OCI-LY3 (cell line): Measurements from ENCODE around the gene DDX23.

Source experiments
- H2AFZ ChIP-seq: fragments of 200-600, 300-600 bp; shearing (Covaris generic); 2 replicates; pipeline ENCODE4 v1.6.0; 2014; ENCODE audit warnings: antibody characterized with exemption, low read depth, low read length
- H3K27ac ChIP-seq: fragments of 200-600, 300-600 bp; sonication (generic); 2 replicates; pipeline ENCODE4 v1.5.1; 2014; ENCODE audit warnings: mild to moderate bottlenecking, low read length, moderate library complexity, mixed read lengths
- H3K27me3 ChIP-seq: fragments of 200-600, 300-600 bp; sonication (generic); 2 replicates; pipeline ENCODE4 v1.6.1; 2014; ENCODE audit warnings: low read depth, low read length, mixed read lengths
- H3K36me3 ChIP-seq: fragments of 200-600, 300-600 bp; sonication (generic); replicated peaks from 2 replicates; pipeline ENCODE3; 2014; ENCODE audit warnings: low read depth, low read length, mixed read lengths
- H3K4me1 ChIP-seq: fragments of 300-600, 200-600 bp; sonication (generic); 2 replicates; pipeline ENCODE4 v1.6.1; 2014; ENCODE audit warnings: low read length, mixed read lengths
- H3K4me2 ChIP-seq: fragments of 200-600, 300-600 bp; sonication (generic); 2 replicates; pipeline ENCODE4 v1.6.1; 2014; ENCODE audit warnings: low read length, mixed read lengths
- H3K4me3 ChIP-seq: fragments of 300-600, 200-600 bp; sonication (generic); 2 replicates; pipeline ENCODE4 v1.5.1; 2014; ENCODE audit warnings: antibody characterized with exemption, mild to moderate bottlenecking, low read length, moderate library complexity
- H3K79me2 ChIP-seq: fragments of 300-600, 200-600 bp; shearing (Covaris generic); 2 replicates; pipeline ENCODE4 v1.6.1; 2014; ENCODE audit warnings: mild to moderate bottlenecking, low read length, mixed read lengths
- H3K9ac ChIP-seq: fragments of 300-600, 200-600 bp; shearing (Covaris generic); 2 replicates; pipeline ENCODE4 v1.6.0; 2014; ENCODE audit warnings: mild to moderate bottlenecking, low read length, moderate library complexity
- H3K9me3 ChIP-seq: fragments of 200-600, 300-600 bp; shearing (Covaris generic); 2 replicates; pipeline ENCODE4 v1.6.1; 2014; ENCODE audit warnings: low read length, mixed read lengths; ENCODE audit not compliant: insufficient read depth
- H4K20me1 ChIP-seq: fragments of 200-600, 300-600 bp; sonication (generic); 2 replicates; pipeline ENCODE4 v1.6.1; 2016; ENCODE audit warnings: low read length, mixed read lengths; ENCODE audit not compliant: insufficient read depth
- EZH2phosphoT487 ChIP-seq: fragments of 200-600 bp; shearing (Covaris generic); IDR thresholded peaks from 2 replicates; pipeline ENCODE4 v1.6.1; 2018; ENCODE audit warnings: antibody characterized with exemption, mixed run types, low read depth
- TF ChIP-seq, protein P1 (sequence below): fragments of 200-600, 300-600 bp; sonication (generic); IDR thresholded peaks from 2 replicates; pipeline ENCODE4 v1.5.1; 2014; ENCODE audit warnings: antibody characterized with exemption, low read length, low read depth

DDX23 gene

DNA sequence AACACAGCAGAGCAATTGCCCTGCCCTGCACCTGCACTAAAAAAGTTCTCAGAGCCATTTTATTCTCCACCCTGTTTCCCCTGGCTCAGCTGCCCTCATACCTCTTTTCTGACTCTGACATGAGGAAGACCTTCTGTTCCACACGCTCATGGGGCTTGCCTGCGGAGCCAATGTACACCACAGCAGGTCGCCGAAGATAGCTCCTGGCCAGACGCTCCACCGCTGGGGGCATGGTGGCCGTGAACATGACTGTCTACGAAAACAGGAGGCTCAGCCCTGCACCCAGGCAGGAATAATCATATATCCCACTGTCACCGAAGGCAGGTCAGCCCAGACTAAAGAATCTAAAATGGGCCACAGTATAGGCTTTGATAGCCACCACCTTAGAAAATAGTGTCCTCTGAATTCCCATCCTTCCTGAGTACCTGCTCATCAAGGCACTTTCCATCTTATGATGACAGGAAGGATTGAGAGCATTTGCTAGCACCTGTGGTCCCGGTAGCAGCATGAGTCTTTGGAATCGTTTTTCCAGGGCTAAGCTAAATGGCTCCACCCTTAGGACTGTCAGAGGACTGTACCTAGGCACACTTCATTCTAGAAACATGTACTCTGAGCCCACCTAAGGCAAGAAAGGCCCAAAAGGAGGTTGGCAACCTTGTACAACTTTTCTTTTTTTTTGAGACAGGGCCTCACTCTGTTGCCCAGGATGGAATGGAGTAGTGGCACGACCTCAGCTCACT is 19.5 kb downstream of the DDX23 start:
- Histone ChIP-seq H4K20me1 (peaks cover 9% of the 10 kb centered on the region), H3K4me3 (no peak overlapping the region), H3K27ac (no peak overlapping the region), H3K4me1 (no peaks in the 10 kb centered on the region), H2AFZ (no peak overlapping the region), H3K79me2 (no peaks in the 10 kb centered on the region), H3K36me3 (peaks cover 66% of the 10 kb centered on the region), H3K4me2 (no peak overlapping the region), H3K27me3 (no peaks in the 10 kb centered on the region), H3K9ac (no peak overlapping the region), H3K9me3 (no peaks in the 10 kb centered on the region)
- TF ChIP-seq, protein P1, sequence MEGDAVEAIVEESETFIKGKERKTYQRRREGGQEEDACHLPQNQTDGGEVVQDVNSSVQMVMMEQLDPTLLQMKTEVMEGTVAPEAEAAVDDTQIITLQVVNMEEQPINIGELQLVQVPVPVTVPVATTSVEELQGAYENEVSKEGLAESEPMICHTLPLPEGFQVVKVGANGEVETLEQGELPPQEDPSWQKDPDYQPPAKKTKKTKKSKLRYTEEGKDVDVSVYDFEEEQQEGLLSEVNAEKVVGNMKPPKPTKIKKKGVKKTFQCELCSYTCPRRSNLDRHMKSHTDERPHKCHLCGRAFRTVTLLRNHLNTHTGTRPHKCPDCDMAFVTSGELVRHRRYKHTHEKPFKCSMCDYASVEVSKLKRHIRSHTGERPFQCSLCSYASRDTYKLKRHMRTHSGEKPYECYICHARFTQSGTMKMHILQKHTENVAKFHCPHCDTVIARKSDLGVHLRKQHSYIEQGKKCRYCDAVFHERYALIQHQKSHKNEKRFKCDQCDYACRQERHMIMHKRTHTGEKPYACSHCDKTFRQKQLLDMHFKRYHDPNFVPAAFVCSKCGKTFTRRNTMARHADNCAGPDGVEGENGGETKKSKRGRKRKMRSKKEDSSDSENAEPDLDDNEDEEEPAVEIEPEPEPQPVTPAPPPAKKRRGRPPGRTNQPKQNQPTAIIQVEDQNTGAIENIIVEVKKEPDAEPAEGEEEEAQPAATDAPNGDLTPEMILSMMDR, result no peak
- no peak for TF ChIP-seq EZH2phosphoT487

DNA sequence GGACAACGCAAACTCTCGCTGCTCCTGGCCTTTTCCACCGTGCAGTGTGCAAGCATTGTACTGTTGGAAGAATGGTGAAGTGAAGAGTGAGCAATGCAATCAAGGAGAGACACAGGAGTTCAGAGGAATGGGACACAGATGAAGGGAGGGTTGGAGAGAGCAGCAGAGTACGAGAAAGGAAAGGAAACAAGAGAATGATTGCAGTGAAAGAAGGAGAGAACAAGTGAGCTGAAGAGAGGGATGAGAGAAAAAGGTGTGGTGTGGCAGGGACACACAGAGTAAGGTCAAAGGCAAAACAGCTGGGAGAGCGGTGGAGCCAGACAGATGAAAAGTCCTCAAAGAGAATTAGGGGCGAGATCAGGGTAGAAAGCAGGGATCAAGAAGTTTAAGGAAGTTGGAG is 20.7 kb downstream of the DDX23 start:
- Histone ChIP-seq H3K27me3 (no peaks in the 10 kb centered on the region), H2AFZ (no peak overlapping the region), H3K9ac (no peak overlapping the region), H3K4me2 (no peak overlapping the region), H3K4me1 (no peaks in the 10 kb centered on the region), H3K79me2 (no peaks in the 10 kb centered on the region), H3K4me3 (no peak overlapping the region), H3K36me3 (peaks cover 54% of the 10 kb centered on the region), H3K9me3 (no peaks in the 10 kb centered on the region), H4K20me1 (peaks cover 9% of the 10 kb centered on the region), H3K27ac (no peak overlapping the region)
- TF ChIP-seq EZH2phosphoT487, result no peak
- TF ChIP-seq, protein P1, result no peak

DNA sequence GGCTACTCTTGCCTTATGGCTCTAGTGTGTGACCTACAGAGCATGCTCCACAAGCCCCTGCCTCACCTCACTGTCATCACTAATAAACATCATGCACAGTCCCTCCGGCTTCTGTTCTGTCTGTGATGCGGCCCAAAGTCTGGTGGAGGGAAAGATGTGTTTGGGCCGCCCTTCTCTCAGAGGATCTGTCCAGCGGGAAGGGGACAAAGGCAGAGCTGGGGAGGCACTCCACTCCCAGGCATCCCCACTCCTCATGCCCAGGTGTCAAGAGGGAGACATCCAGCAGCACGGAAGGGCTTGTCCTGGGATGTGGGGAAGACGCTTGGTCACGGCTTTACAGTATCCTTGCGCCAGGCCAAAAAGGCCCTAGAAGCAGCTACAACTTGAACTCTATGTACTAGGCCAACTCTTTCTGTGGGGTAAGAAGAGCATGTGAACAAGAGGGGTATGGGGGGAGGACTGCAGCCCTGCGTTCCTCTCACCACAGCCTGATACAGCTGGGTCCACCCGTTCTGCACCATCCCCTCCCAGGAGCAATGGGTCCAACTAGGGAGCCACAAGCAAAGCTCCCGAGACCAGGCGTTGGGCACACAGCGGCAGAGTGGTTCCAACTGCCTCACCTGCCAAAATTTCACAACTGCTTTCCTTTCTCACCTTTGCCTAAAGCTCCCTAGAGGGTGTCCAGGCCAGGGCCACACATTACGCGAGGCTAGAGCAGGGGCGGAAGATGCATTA is 23.0 kb downstream of the DDX23 start:
- H3K27me3 ChIP-seq, result no peaks in the 10 kb centered on the region
- H3K79me2 ChIP-seq, result no peaks in the 10 kb centered on the region
- H3K4me3 ChIP-seq, result no peak overlapping the region
- H3K4me1 ChIP-seq, result peaks cover 6% of the 10 kb centered on the region
- H3K4me2 ChIP-seq, result no peak overlapping the region
- H2AFZ ChIP-seq, result no peak overlapping the region
- peaks cover 46% of the 10 kb centered on the region for H3K36me3 ChIP-seq
- TF ChIP-seq, protein P1, result no peak
- TF ChIP-seq EZH2phosphoT487, result no peak
- no peaks in the 10 kb centered on the region for H3K9me3 ChIP-seq
- no peak overlapping the region for H3K9ac ChIP-seq
- H4K20me1 ChIP-seq, result peaks cover 9% of the 10 kb centered on the region
- H3K27ac ChIP-seq, result no peak overlapping the region

DNA sequence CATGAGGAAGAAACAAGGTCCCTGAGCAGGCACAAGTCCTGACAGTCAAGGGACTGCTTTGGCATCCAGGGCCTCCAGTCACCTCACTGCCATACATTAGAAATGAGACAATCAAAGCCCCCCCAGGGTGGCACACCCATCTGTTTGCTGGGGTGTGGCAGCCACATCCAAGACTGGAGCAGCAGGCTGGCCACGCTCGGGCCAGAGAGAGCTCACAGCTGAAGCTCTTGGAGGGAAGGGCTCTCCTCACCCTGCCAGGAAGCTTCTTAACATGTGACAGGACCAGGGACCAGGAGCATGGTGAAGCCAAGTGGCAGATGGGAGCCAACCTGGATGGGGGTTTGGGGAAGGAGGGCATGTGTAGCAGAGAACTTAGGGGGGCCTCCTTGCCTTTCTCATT is 23.7 kb downstream of the DDX23 start:
- H3K9ac ChIP-seq, result no peak overlapping the region
- no peaks in the 10 kb centered on the region for H3K9me3 ChIP-seq
- TF ChIP-seq, protein P1, result no peak
- TF ChIP-seq EZH2phosphoT487, result no peak
- H3K27me3 ChIP-seq, result no peaks in the 10 kb centered on the region
- no peak overlapping the region for H3K4me3 ChIP-seq
- H3K79me2 ChIP-seq, result no peaks in the 10 kb centered on the region
- no peak overlapping the region for H3K27ac ChIP-seq
- H4K20me1 ChIP-seq, result peaks cover 9% of the 10 kb centered on the region
- H3K4me2 ChIP-seq, result no peak overlapping the region
- peaks cover 10% of the 10 kb centered on the region for H3K4me1 ChIP-seq
- H3K36me3 ChIP-seq, result peaks cover 42% of the 10 kb centered on the region
- H2AFZ ChIP-seq, result no peak overlapping the region
